Urothelium cell line (cell line): Measurements from ENCODE around the gene CPA2.
"Not testable (repeated sequence)": the region's sequence is repeated elsewhere in the genome, so short reads cannot be mapped to it uniquely, and the experiment has no call there.

Experiments
- DNase-seq: peaks from one replicate; pipeline ENCODE4 v3.0.0; 2011; ENCODE audit warnings: low spot score, mixed read lengths
- FAIRE-seq: peaks from 2 replicates; lab custom pipeline; 2011; peaks lifted over from hg19 to GRCh38; lab: Jason Lieb, UNC

The CPA2 gene

GRCh38 chr7:130266258-130266960, at the start of gene CPA2:
CPA2 (plus strand) TSS chr7:130266863; CDS start chr7:130266882, 19 bp downstream.
- DNase-seq (no peak), FAIRE-seq (no peak)

GRCh38 chr7:130218806-130219620, 47.6 kb upstream of the CPA2 start:
- FAIRE-seq (no peak), DNase-seq (no peak)

DNA sequence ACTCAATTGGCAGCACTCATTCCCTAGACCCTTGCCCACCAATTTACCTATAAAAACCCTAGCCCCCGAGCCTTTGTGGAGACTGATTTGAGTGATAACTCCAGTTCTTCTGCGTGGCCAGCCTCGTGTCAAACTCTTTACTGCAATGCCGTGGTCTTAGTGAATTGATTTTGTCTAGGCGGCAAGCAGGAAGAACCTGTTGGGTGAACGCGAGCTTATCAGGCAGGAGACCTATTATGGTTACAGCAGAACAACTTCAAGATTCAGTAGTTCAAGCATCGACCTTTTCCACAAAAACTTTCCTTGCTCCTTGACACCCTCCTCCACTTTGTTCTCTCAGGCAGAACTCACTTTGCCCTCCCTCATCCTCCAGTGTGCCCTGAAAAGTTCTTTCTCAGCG, 46.8 kb upstream of the CPA2 start:
- DNase-seq: no peak
- FAIRE-seq: no peak

DNA sequence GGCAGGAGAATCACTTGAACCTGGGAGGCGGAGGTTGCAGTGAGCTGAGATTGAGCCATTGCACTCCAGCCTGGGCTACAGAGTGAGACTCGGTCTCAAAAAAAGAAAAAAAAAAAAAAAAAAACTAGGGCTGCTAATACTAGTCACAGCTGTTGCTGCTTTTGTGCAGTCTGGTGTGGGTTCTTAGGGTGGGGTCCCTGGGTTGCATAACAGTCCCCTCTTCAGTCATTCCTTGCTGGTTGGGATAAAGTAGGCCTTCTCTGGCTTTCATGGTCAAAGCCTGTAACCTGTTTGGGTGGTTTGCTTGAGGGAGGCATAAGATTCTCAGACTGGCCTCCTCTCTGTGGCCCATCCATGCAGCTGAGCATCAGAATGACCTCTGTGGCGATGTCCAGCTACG, 44.9 kb upstream of the CPA2 start:
- DNase-seq (no peak), FAIRE-seq (no peak)

GRCh38 chr7:130223646-130224045, 43.0 kb upstream of the CPA2 start:
- DNase-seq: no peak
- FAIRE-seq: no peak

GRCh38 chr7:130224210-130224609, 42.5 kb upstream of the CPA2 start:
- no peak for FAIRE-seq
- no peak for DNase-seq

DNA sequence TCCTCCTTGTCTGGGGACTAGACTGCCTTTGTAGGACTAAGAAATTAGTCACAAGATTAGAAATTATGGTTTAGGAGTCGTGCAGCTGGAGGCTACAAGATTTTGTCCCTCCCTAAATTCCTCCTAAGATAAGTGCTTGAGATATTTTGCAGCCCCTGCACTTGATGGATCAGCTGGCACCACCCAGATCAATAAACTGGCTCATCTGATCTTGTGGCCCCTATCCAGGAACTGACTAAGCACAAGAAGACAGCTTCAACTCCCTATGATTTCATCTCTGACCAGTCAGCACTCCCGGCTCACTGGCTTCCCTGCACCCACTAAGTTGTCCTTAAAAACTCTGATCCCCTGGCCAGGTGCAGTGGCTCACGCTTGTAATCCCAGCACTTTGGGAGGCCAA, 41.7 kb upstream of the CPA2 start:
- not testable (repeated sequence) for DNase-seq, FAIRE-seq

- no peak for FAIRE-seq
- DNase-seq: no peak
These were observed 40.3 kb upstream of the CPA2 start for GRCh38 chr7:130226333-130226732.

DNA sequence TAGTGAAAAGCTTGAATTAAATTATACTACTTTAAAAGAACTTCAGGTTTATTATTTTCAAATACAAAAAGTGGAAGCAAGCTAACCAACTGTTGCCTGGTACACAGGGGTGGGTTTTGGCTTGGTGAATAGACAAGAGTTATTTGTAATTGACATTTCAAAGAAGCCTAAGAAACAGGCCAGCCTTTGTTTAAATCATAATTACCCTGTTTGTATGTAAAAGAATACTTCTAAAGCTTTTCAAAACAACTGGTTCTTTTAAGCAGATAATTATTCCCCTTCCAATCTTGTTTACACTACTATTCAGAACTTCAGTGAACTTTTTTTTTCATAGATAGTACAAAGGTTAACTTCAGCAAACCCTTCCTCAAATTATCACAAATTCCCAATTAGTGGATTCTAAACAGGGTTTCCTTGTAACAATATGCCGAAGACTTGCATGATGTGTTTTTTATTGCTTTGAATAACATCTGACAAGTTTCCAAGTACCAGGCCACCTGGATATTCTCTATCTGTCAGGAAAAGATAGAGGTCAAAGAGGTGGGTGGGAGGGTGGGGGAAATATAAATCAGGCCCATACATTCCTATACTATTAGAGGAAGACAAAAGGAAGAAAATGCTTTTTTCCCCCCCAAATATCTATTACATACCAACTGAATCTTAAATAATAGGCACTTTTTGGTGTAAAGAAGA, 38.6 kb upstream of the CPA2 start:
- no peak for DNase-seq
- FAIRE-seq: no peak

DNA sequence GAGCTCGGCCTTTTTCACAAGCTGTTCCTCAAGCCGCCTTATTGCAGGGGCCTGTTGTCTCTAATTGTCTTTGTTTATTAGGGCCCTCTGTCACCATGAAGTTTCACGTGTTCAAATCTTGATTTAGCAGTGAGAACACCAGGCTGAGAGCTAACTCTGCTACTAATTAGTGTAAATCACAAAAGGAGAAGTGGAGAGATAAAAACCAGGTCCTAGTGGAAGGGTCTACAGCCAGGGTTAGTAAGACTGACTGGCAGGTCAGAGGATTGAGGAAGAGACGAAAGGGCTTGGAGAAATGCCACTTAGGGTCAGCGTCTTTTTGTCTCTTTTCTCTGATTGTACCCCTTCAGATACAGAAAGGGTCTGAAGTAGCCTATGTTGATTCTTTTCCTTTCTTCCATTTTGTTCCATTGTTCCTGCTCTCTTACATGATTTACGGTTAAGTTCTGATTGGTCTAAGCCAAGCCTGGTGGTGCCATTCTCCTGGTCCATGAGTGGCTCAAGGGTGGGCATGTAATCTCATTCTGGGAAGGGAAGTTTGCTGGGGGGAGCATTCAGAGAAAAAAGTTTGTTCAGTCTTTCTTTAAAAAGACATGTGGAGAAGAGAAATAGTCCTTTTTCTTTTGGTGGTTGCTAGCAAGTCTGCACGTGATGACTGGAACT, 37.7 kb upstream of the CPA2 start:
- FAIRE-seq (no peak), DNase-seq (no peak)

DNA sequence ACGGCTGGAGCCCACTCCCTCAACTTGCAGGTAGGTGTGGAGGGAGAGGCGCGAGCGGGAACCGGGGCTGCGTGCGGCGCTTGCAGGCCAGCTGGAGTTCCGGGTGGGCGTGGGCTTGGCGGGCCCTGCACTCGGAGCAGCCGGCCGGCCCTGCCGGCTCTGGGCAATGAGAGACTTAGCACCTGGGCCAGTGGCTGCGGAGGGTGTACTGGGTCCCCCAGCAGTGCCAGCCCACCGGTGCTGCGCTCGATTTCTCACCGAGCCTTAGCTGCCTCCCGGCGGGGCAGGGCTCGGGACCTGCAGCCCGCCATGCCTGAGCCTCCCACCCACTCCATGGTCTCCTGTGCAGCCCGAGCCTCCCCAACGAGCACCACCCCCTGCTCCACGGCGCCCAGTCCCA, 36.7 kb upstream of the CPA2 start:
- DNase-seq, FAIRE-seq: not testable (repeated sequence)

GRCh38 chr7:130231792-130232191, 34.9 kb upstream of the CPA2 start:
- DNase-seq (no peak), FAIRE-seq (no peak)

DNA sequence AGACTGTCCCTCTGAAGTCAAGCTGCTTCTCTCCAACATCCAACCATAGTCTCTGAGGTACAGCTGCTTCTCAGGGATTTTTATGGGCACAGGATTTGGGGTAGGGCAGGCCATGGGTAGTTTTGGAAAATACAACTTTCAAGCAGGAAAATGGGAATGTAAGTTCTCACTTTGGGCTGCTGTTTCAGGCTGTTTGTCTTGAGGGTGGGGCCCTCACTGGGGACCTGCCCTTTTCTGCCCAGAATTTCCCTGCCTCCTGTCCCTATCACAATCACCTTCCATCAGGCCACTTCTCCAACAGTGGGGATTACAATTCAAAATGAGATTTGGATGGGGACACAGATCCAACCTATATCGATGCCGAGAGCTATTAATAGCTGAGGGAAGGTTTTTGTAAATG, 34.5 kb upstream of the CPA2 start:
- FAIRE-seq (no peak), DNase-seq (no peak)

GRCh38 chr7:130234078-130234477, 32.6 kb upstream of the CPA2 start:
- FAIRE-seq: no peak
- DNase-seq: no peak

DNA sequence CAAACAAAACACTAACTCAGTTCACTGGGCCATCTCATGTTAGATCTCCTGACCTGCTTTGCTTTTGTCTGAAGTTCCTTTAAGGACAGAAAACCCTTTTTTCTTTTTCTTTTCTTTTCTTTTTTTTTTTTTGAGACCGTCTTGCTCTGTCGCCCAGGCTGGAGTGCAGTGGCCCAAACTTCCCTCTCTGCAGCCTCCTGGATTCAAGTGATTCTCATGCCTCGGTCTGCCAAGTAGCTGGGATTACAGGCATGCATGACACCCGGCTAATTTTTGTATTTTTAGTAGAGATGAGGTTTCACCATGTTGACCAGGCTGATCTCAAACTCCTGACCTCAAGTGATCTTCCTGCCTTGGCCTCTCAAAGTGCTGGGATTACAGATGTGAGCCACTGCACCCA, 30.3 kb upstream of the CPA2 start:
- FAIRE-seq, DNase-seq: not testable (repeated sequence)

DNA sequence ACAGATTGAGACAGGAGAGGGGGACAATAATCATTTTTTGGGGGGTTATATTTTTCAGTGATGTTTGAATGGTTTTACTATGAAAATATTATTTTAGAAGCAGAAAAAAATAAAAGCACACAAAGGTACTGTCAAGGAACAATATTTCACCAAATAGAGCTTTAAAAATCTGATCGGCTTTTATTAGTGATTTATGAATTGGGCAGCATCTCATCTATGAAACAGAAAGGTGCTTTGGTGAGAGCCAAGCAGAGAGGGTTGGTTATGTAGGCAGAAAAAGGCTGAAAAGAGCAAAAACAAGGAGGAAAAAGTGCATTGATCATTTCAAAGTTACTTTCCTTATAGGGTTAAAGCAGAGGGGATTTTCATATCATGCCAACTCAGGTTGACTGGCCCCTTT, 26.4 kb upstream of the CPA2 start:
- FAIRE-seq: no peak
- no peak for DNase-seq

DNA sequence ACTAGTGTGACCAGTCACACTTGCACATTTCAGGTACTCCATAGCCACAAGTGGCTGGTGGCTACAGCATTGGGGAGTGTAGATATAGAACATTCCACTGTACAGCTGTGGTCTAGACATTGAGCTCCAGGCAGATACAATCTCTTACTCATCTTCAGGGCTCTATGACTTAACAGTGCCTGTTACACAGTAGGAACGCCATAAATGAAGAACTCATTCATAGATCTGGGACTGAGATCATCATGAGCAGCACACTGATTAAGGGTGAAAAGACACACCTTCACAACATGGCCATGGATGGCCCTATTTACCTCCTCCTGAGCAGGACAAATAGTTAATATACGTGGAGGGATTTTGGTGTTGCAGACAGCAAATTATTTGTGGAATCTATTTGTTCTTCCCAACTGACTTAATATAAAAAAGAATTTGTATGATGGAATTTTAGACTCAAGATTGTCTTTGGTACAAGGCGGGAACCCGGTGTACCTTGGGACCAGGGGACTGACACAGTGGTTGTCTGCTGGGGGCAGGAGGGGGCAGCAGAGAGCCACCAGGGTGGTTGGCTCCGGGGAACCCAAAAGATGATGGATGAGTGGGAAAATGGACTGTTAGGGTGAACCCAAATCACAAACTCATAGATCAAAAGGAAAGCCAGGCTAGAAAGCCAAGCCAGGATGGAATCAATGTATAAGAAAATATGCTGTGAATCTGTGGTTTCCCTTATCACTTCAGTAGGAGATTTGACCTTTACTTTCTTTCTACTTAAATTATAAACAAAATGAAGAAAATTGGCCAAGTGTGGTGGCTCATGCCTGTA, 24.3 kb upstream of the CPA2 start:
- no peak for FAIRE-seq
- peak; percentile 51 for DNase-seq

GRCh38 chr7:130243486-130243885, 23.2 kb upstream of the CPA2 start:
- not testable (repeated sequence) for DNase-seq, FAIRE-seq

DNA sequence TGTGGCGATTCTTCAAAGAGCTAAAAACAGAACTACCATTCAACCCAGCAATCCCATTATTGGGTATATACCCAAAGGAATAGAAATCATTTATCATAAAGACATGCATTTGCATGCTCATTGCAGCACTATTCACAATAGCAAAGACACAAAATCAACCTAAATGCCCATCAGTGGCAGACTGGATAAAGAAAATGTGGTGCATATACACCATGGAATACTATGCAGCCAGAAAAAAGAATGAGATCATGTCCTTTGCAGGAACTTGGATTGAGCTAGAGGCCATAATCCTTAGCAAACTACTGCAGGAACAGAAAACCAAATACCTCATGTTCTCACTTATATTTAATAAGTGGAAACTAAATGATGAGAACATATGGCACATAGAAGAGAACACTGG, 20.2 kb upstream of the CPA2 start:
- DNase-seq, FAIRE-seq: not testable (repeated sequence)

DNA sequence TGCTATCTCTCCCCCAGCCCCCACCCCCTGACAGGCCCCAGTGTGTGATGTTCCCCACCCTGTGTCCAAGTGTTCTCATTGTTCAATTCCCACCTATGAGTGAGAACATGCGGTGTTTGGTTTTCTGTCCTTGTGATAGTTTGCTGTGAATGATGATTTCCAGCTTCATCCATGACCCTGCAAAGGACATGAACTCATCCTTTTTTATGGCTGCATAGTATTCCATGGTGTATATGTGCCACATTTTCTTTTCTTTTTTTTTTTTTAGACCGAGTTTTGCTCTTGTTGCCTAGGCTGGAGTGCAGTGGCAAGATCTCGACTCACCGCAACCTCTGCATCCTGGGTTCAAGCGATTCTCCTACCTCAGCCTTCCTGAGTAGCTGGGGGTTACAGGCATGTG, 17.8 kb upstream of the CPA2 start:
- DNase-seq, FAIRE-seq: not testable (repeated sequence)
